Stimulated activated CD4-positive, alpha-beta T cell treated with anti-CD3 and anti-CD28 coated beads, Interleukin-4, amount 100 ng/mL, for 4 hours (primary cell): ENCODE results near the gene RCAN2.

Source experiments
- DNase-seq, 2 experiments: peaks; one replicate each; pipeline ENCODE4 v3.0.0-alpha.2; 2020

RCAN2 gene

DNA sequence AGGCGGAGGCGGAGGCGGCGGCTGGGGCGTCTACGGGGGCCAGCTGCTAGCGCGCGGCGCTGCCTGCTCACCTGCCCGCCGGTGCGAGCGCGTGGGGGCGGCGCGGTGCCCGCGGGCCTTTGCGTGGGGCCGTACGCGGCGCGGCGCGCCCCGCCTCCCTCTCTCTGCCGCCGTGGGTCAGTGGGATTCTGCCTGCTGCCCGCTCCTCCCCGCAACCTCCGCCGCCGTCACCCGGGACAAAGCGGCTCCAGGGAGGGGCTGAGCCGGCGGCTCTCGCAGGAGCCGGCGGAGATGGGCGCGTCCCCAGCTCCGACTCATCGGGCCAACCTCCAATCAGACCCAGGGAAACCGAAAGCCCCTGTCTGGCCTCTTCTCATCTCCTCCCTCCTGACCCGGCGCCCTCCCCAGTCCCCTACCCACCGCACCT is at the start of gene RCAN2:
Gene RCAN2 (minus strand): TSS at position 249 of the 427 bp plus-strand sequence.
- peak in 1 of 2 experiments; percentile 8 for DNase-seq

DNA sequence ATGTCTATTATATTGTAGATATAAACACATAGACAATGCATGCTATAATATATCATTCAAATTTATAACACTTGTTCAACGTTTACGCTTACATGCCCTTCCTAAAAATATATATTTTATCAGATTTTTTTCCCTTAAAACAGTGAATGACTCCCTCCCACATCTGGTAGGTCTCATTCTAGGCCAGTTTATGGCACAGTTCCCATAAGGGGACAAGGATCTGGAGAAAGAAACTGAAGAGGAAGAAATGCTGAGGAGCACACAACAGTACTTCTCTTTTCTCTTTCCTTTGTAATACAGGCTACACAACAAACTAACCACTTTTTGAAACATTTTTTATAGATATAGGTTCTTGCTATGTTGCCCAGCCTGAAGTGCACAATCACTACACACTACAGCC is 48.6 kb upstream of the RCAN2 start:
- DNase-seq, result no peak

DNA sequence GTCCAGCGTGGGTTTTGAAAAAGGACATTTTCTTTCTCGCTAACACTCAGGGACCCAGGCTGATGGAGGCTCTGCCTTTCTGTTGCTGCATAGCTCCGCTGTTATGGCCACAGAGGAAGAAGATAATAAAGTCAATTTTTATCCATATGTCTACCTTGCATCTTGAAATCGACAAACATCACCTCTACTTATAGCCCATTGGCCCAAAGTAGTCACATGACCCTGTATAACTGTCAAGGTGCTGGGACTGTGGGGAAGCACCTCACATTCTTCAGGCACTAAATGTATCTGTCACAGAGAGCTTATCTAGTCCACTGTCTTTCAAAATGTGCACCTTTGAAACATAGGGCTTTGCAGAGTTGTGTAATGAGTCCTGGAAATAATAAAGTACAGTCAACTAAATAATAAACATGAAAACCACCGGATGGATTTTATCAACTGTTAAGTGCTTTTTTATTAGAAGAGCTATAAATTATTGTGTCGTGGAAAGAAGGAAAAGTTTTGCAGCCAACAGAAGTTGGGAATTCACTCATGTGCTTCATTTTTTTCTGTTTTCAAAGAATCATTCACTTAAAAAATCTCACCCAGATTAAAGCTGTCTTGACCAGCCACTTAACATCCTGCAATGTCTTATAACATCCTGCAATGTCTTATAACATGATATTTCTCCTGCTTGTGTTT is 47.7 kb upstream of the RCAN2 start:
- DNase-seq, result no peak

DNA sequence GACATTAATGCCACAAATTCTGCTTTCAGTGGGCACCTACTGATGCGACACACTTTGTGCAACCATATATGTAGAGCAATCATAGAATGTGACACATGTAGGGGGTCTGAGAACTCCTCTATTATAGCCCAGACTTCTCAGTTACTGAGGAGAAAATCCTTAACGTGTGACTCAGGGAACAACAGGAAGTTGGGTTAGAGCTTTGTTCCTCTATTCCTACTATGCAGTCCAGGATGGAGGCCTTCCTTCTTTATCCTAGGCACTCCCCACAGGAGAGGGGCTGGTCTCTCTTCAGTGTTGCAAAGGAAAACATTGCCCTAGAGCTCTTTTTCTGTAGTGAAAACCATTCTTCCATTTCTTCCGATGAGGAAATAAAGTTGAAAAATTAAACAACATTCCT is 39.6 kb upstream of the RCAN2 start:
- no peak for DNase-seq

DNA sequence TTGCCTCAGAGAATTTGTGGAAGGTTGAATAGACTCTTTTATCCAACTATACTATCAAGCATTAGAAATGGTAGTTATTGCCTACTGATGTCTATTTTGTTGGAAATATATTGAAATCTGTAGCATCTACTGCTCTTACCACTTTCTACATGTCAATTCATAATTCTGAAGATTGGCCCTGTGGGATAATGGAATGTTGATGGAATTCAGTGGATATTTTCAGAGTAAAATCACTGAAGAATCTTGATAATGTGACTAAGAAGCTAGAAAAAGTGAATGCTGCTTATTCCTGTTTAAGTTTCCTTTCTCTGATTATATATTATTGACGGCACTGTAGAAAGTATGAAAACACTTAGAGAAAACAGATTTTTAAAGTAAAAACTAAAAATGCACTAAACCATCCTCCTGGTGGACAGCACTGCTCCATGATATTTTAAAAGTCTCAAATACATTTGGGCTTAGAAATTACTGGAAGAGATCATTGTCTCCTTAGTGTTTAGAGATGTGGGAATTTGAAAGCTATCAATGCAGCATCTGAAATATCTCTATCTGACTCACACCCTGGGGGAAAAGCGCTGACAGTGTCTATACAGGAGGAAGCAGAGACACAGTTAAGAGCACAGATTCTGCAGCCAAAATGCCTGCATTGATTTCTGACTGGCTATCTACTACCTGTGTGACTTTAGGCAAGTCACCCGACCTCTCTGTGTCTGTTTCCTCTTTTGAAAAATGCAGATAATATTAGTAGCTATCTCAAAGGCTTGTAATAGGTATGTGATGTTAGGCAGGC is 37.9 kb upstream of the RCAN2 start:
- no peak for DNase-seq

DNA sequence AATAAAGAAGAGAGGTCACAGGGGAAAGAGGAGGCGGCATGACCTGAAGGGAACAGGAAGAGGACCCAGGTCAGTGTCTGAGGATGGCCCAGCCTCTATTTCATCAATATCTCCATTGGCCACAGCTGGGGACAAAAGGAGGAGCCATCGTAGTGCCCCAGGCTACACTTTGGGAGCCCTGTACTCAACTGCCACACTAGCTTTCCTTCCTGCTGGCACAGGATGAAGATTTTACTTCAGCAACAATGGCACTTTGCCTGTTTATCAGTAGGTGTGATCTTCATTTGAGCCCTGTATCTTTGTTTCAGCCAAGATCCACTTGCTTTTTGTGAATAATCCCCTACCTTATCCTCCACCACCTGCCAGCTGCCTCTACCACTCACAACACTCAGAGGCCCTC is 35.4 kb upstream of the RCAN2 start:
- no peak for DNase-seq

DNA sequence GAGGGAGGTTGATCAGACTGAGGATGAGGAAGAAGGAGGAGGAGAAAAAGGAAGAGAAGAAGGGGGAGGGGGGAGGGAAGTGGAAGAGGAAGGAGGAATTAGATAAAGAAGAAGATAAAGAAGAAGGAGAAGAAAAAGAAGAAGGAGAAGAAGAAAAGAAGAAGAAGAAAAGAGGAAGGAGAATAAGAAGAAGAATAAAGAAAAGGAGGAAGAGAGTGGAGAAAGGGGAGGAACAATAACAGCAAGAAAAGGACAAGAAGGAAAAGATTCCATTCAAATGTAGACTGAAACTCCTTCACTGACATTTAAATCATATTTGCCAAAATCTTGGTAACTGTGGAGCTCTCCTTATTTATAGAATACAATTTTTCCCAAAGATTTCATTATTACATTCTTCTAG is 34.3 kb upstream of the RCAN2 start:
- DNase-seq, result no peak

DNA sequence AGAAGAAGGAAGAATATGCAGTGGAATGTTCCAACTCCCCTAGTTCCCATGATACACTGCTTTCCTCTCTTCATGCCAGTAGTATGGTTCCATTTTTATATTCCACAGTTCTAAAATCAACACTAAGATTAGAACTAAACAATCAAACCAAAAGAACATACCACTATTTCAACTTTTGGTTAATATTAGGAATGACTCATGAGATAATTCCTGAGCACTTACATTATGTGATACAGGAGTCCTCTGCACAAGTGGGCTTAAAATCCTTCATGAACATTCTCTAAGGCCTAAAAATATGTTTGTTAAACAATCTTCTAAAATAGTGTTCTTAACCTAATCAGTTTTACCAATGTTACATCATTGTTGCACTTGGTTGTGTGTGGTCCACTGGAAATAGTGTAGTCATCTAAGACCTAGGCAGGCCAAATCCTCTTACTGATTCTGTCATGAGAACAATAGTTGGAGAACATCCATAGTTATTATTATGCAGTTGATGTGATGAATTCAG is 30.3 kb upstream of the RCAN2 start:
- DNase-seq, result no peak

- DNase-seq, result no peak
Measured at GRCh38 chr6:46517202-46517601, 26.0 kb upstream of the RCAN2 start.

GRCh38 chr6:46513533-46513932 is 22.3 kb upstream of the RCAN2 start:
- no peak for DNase-seq

GRCh38 chr6:46511320-46511719 is 20.1 kb upstream of the RCAN2 start:
- no peak for DNase-seq

DNA sequence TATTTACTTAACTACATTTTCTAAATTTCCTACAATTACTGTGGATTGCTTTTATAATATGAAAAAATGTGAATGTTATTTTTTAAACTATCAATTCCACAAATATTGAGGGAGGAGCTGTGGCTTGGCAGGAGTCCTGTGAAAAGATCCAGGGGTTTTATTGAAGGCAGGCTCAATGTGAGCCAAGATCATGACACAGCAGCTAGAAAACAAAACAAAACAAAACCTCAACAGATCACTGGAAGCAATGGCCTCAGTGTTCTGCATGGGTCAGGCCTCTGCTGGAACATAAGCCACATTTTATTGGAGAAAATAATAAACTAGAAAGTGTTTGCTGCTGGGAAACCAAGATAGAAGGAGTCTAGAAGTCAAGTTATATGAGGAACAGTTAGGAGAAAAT is 19.4 kb upstream of the RCAN2 start:
- DNase-seq, result no peak

DNA sequence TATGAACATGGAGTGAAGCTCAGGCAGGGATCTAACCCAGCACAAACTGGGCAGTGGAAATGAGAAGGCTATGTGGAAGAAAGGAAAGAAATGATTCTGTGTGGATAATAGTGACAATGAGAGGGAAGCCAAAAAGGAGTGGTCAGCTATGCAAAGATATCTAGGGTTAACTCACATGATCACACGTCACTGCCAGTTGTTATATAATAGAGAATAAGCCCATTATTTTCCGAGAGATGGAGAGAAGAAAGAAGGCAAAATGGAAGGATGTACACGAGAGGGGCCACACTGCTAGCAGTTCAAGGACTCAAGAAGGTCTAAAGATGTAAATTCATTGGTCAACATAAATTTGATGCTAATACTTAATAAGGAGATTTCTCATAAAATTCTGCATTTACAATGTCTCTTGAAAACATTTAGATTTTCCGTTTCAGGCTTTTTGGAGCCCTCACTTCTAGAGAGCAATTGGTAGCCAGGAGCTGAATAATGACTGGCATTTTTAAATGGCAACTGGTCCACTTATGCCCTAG is 18.8 kb upstream of the RCAN2 start:
- no peak for DNase-seq

- DNase-seq, result no peak
Measured at GRCh38 chr6:46509063-46509462, 17.8 kb upstream of the RCAN2 start.

DNA sequence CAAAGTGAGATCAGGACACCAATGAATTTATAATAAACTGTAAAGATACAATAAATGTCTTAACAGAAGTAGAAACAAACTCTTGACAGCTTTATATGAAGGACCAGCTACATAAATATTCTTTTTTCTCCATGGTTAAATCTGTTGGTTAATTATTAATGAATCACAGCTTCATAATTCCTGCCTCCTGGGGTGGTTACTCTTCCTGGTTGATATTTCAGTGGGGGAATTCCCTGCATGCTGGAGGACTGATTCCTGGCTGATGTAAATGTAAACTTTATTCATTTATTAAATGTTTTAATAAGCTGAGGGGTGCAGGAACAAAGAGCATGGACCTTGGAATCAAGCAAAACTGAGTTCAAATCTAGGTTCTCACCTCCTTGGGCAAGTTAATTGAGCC is 16.2 kb upstream of the RCAN2 start:
- no peak for DNase-seq

DNA sequence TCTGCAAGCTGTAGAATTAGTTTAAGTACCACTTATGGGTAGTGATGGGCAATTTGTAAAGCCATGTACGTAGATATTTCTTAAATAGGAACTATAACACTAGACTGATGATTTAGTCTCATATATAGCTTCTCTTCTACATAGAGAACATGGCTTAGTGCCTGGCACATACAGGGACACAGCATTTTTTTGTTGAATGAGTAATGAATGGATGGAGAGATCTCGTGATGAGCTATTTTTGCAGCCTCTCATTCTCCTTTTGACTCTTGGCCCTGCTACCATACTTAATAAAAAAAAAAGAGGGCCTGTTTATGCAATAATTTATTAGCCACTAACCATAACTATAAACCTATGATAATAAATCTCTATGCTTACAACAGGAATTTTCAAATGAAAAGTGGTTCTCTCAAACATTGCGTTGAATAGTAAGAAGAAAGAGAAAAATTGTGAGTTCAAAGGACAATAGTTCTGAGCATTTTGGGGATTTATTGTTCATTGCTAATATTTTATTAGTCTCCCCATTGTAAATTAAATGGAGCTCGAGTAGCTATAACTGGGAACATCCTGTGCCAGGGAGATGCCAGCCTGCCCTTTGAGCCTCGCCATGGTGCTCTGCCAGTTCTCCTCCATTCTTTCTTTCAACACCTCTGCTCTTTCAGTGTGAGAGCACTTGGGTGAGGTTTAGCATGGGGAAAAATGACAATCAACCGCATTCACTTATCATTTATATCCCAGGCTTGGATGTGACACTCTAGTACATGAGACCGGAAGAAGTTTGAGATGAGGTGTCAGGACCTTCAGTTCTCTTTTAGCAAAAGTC is 14.7 kb upstream of the RCAN2 start:
- DNase-seq, result no peak

- DNase-seq, result no peak
Measured at GRCh38 chr6:46504242-46504641, 13.0 kb upstream of the RCAN2 start.

DNA sequence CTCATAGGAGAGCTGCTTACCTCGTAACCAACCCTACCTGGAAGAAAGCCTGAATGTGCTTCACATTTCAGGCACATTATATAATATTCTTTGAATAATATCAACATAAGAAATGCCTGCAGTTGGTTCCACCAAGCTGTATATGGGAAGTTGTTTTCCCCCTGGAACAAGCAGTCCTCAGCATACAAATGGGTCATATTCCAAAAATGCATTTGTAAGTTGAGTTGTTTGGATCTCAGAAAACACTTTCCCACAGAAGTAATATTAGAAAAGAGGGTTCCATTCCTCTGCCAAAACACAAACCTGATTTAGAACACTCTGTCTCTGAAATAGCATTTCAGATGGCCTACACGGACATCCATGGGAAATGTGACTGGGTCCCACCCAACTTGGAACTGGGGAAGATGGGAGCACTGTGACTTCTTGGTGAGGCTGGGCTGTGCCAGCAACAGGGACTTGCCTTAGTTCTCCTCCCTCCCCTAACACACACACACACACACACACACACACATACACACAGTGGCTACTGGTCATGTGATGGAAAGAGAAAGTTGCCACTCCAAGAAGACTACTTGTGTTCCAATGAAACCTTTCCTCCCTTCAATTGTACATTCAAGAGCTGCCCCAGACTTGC is 11.4 kb upstream of the RCAN2 start:
- DNase-seq, result no peak

DNA sequence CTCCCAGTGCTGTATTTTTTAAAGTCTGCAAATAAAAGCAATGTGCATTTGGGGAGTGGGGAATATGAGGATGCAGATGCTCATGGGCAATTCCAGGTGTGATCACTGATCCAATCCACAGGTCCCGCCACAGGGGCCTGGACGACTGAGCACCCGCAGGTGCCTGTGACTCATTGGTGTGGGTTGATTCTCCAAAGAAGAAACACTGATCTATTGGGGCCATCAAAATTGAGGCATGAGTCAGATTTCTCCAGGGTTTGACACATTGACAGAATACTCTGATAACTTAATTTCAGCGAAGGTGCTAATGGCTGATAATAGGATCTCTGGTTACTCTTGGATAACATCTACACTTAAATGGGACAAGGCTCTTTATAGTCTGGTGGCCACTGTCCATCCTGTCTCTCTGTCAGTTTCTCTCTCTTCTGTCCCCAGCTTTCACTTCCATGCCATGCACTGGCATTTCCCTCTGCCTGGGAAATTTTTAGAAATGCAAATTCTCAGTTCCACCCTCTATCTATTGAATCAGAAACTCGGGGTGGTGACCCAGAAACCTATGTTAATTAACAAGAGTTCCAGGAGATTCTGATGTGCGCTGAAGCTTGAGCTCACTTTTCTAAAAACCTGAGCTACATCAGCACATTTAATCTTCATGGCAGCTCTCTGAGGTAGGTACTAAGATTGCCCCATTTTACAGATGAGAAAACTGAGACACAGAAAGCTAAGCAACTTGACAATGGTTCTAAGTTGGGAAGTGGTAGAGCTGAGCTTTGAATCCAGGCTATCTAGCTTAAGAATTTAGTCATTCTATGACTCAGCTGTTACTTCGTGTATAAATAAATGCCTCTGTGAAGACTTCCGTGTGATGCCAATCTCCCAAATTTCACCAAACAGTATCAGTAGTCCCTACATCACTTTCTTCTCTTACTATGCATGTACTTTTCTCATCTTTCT is 10.2 kb upstream of the RCAN2 start:
- DNase-seq, result no peak

DNA sequence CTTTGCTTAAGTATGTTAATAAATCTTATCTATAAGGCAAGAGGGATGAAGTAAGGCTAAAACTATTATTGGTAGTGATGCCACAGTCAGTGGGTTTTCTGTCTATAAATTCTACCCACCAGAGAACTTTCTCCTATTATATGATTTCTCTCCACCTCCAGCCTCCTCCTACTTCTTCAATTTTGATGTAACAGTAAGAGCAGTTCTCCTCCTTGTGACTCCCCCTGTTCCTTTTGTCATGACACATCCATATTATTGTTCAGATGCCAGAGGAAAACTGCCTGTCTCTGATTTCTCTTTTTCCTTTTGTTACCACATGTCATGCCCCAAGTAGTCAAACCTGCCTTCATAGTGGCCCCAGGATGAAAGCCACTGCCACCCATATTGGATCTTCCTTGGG is 9.1 kb upstream of the RCAN2 start:
- no peak for DNase-seq
